ENCODE data around the gene DUOX1. TPM values are rescaled to one million over a fixed set of nuclear protein-coding genes. Genes with fewer than 3 reads are reported as not detected.

DUOX1 gene
- total RNA-seq, 4 donors from 2014 or later: 0.14 to 4.1 (median 0.64) TPM; not detected in 1

DNA sequence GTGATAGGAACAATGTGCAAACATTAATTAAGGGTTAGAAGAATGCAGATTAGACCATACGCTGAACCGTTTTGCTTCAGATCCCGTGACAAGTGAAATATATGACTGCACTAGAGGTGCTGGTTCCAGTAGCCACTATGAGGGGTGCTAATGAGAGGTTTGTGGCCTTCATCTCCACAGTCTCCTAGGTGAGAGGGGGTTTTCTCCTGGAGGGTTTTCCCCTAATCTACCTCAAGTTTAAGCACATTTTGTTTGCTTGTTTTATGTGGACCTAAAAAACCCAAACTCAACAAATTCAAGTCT is 71.7 kb downstream of the DUOX1 start:
- H3K4me1 ChIP-seq: peaks cover 0 to 9% (median 0%) of the 10 kb centered on the region in 4 donors
- H3K4me3 ChIP-seq: peak overlapping the region in 1 of 4 donors; percentile 55
- WGBS, 2 donors (ENCODE audit: low coverage in 1 of 2): 83 to 86% methylated on average over 1 to 3 of the region's 3 CpGs
- TF ChIP-seq, protein P1, sequence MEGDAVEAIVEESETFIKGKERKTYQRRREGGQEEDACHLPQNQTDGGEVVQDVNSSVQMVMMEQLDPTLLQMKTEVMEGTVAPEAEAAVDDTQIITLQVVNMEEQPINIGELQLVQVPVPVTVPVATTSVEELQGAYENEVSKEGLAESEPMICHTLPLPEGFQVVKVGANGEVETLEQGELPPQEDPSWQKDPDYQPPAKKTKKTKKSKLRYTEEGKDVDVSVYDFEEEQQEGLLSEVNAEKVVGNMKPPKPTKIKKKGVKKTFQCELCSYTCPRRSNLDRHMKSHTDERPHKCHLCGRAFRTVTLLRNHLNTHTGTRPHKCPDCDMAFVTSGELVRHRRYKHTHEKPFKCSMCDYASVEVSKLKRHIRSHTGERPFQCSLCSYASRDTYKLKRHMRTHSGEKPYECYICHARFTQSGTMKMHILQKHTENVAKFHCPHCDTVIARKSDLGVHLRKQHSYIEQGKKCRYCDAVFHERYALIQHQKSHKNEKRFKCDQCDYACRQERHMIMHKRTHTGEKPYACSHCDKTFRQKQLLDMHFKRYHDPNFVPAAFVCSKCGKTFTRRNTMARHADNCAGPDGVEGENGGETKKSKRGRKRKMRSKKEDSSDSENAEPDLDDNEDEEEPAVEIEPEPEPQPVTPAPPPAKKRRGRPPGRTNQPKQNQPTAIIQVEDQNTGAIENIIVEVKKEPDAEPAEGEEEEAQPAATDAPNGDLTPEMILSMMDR (IDR thresholded peaks at IDR 0.05): no peak
- TF ChIP-seq EP300 (IDR thresholded peaks at IDR 0.05; ENCODE audit: low read depth): no peak
- TF ChIP-seq POLR2A (IDR thresholded peaks at IDR 0.05): no peak
- no peak for TF ChIP-seq POLR2AphosphoS5 (IDR thresholded peaks at IDR 0.05)
- peak overlapping the region in 3 of 4 donors; percentile 96 to 99 (median 99) for H3K27ac ChIP-seq
- no peaks in the 10 kb centered on the region for H3K9me3 ChIP-seq
- intact Hi-C loops (cut with DNase I; ENCODE audit: low total_unique reads): loop anchor here (10.0 kb wide), 1 partner anchor 83 kb away; no protein-coding TSS in a partner anchor
- no peaks in the 10 kb centered on the region for H3K36me3 ChIP-seq
- DNase-seq: no peak
- H3K27me3 ChIP-seq: no peaks in the 10 kb centered on the region
- in situ Hi-C loops (cut with MboI; ENCODE audit: low pct_ligation_motif_present in 1 of 4, low pct_unique_long_range_greater_than_20kb in 1 of 4, low sequenced_read_pairs in 3 of 4): loop anchor here in 2 of 4 donors (10.0 kb wide), 1 partner anchor 193 kb away; no protein-coding TSS in a partner anchor

DNA sequence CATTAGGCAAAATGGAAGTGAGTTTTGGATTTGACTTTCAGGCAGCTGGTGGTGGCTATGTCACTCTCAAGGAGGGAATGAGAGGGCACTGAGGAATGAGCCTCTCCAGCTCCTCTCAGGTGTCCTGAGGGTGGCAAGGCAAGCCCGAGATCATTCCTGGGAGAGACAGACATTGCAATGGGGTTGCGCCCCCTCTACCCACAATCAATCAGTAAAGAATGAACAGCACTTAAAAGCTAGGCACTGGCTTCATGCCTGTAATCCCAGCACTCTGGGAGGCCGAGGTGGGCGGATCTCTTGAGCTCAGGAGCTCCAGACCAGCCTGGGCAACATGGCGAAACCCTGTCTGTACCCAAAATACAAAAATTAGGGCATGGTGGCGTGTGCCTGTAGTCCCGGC is 72.1 kb downstream of the DUOX1 start:
- Histone ChIP-seq H3K9me3 (no peaks in the 10 kb centered on the region), H3K27me3 (no peaks in the 10 kb centered on the region), H3K27ac (no peak overlapping the region), H3K4me3 (no peak overlapping the region), H3K36me3 (no peaks in the 10 kb centered on the region), H3K4me1 (peaks cover 0 to 9% (median 0%) of the 10 kb centered on the region in 4 donors)
- no peak for DNase-seq
- in situ Hi-C loops (cut with MboI; ENCODE audit: low pct_ligation_motif_present in 1 of 4, low pct_unique_long_range_greater_than_20kb in 1 of 4, low sequenced_read_pairs in 3 of 4) (loop anchor here in 2 of 4 donors (10.0 kb wide), 1 partner anchor 193 kb away; no protein-coding TSS in a partner anchor), intact Hi-C loops (cut with DNase I; ENCODE audit: low total_unique reads) (loop anchor here (10.0 kb wide), 1 partner anchor 83 kb away; no protein-coding TSS in a partner anchor)
- TF ChIP-seq POLR2AphosphoS5 (IDR thresholded peaks at IDR 0.05) (no peak), POLR2A (IDR thresholded peaks at IDR 0.05) (no peak), EP300 (IDR thresholded peaks at IDR 0.05; ENCODE audit: low read depth) (no peak)
- TF ChIP-seq, protein P1 (IDR thresholded peaks at IDR 0.05): no peak
- WGBS, 2 donors (ENCODE audit: low coverage in 1 of 2): 72 to 89% methylated on average over 3 to 7 of the region's 7 CpGs

DNA sequence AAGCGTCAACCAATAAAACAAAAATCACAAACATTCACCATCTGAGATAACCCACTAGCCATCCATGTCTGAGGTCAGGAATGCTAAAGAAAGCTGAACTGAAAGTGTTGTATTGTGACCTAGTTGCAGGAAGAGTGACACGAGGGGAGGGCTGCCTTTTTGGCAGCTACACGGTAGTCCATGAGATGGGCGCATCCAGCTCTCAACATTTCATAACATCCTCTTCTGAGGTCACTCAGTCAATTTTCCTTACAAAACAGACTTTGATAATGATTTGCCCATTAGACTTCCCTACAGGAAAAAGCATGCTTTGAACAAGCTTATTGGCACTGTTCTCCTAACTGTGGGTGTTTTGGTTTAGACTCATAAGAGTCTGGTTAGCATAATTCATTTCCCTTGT is 73.4 kb downstream of the DUOX1 start:
- no peaks in the 10 kb centered on the region for H3K27me3 ChIP-seq
- TF ChIP-seq, protein P1 (IDR thresholded peaks at IDR 0.05): no peak
- WGBS, 2 donors (ENCODE audit: low coverage in 1 of 2): 53 to 60% methylated on average over 3 to 4 of the region's 4 CpGs
- H3K4me3 ChIP-seq: no peak overlapping the region
- H3K27ac ChIP-seq: no peak overlapping the region
- H3K4me1 ChIP-seq: peaks cover 0 to 4% (median 0%) of the 10 kb centered on the region in 4 donors
- no peaks in the 10 kb centered on the region for H3K36me3 ChIP-seq
- in situ Hi-C loops (cut with MboI; ENCODE audit: low pct_ligation_motif_present in 1 of 4, low pct_unique_long_range_greater_than_20kb in 1 of 4, low sequenced_read_pairs in 3 of 4) (loop anchor here in 2 of 4 donors (10.0 kb wide), 1 partner anchor 192 kb away; no protein-coding TSS in a partner anchor), intact Hi-C loops (cut with DNase I; ENCODE audit: low total_unique reads) (loop anchor here (10.0 kb wide), 1 partner anchor 82 kb away; no protein-coding TSS in a partner anchor)
- no peak for DNase-seq
- no peaks in the 10 kb centered on the region for H3K9me3 ChIP-seq

DNA sequence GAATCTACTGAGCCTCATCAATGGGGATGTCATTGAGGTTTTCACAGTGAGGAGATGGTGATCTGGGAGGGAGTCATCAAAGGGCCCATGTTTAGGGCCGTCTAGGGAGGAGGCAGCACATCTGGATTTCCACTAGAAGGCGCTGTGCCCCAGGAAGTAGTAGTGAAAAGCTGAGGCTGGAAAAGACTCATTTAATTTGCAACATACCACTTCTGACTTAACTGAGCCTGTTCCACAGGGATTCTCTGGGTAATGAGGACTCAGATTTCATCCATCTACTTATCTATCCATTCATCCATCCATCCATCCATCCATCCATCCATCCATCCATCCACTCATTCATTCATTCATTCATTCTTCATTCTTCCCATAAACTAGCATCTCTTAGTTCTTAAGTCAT is 75.4 kb downstream of the DUOX1 start:
- Histone ChIP-seq H3K27ac (no peak overlapping the region), H3K36me3 (no peaks in the 10 kb centered on the region), H3K27me3 (no peaks in the 10 kb centered on the region), H3K4me1 (no peaks in the 10 kb centered on the region), H3K4me3 (no peak overlapping the region), H3K9me3 (no peaks in the 10 kb centered on the region)
- in situ Hi-C loops (cut with MboI; ENCODE audit: low pct_ligation_motif_present in 1 of 4, low pct_unique_long_range_greater_than_20kb in 1 of 4, low sequenced_read_pairs in 3 of 4): loop anchor here in 2 of 4 donors (10.0 kb wide), 1 partner anchor 190 kb away; no protein-coding TSS in a partner anchor
- intact Hi-C loops (cut with DNase I; ENCODE audit: low total_unique reads): loop anchor here (10.0 kb wide), 1 partner anchor 80 kb away; no protein-coding TSS in a partner anchor
- no peak for TF ChIP-seq EP300 (IDR thresholded peaks at IDR 0.05; ENCODE audit: low read depth)
- TF ChIP-seq, protein P1 (IDR thresholded peaks at IDR 0.05): peak; percentile 78 to 86 (median 85)
- 0% methylated on average over 2 of the region's 2 CpGs; no CpG with 5 or more reads in 1 of the 2 donors for WGBS, 2 donors (ENCODE audit: low coverage in 1 of 2)
- DNase-seq: peak; percentile 78
